Fibroblast of lung (primary cell): Measurements from ENCODE around the gene FBN1.

ENCODE experiments used
- CTCF ChIP-seq, 2 donors: IDR thresholded peaks in 1 of 2; conservative IDR thresholded peaks in 1 of 2; 1 replicate in 1 of 2; 2 replicates in 1 of 2; pipeline ENCODE4 v1.5.1; 2011 to 2012; ENCODE audit warnings: low read length in 2 of 2, control low read depth in 1 of 2, inconsistent platforms in 1 of 2, low read depth in 1 of 2, mild to moderate bottlenecking in 1 of 2
- EZH2 ChIP-seq: IDR thresholded peaks from 2 replicates; pipeline ENCODE4 v1.5.1; 2012; ENCODE audit warnings: low read length, control low read depth, mild to moderate bottlenecking; ENCODE audit errors: missing control alignments

- TF ChIP-seq CTCF (conservative IDR thresholded peaks at IDR 0.05 in 1 of 2, IDR thresholded peaks at IDR 0.05 in 1 of 2; ENCODE audit: low read depth in 1 of 2, low read length in 2 of 2), result no peak
- TF ChIP-seq EZH2, result no peak
These were observed 122.6 kb downstream of the FBN1 start for GRCh38 chr15:48522911-48523310.
